Immature natural killer cell (primary cell): ENCODE measurements around the gene FAM217B. TPM values are rescaled to one million over a fixed set of nuclear protein-coding genes. Genes with fewer than 3 reads are reported as not detected.

ENCODE experiments used
- DNase-seq, 3 donors: peaks; one replicate each; pipeline ENCODE4 v3.0.0; 2022; ENCODE audit warnings: mixed read lengths in 1 of 3
- H3K27ac Mint-ChIP-seq, 6 donors: one replicate each; pipeline ENCODE4 v1.8.0; 2020; ENCODE audit warnings: mixed read lengths in 6 of 6, mild to moderate bottlenecking in 5 of 6, inconsistent platforms in 4 of 6, moderate library complexity in 3 of 6
- H3K27me3 Mint-ChIP-seq, 3 donors: one replicate each; pipeline ENCODE4 v1.8.0; 2020 to 2021; ENCODE audit warnings: low read depth in 3 of 3, mild to moderate bottlenecking in 3 of 3, mixed read lengths in 3 of 3, moderate library complexity in 3 of 3, inconsistent platforms in 1 of 3
- H3K36me3 Mint-ChIP-seq, 3 donors: one replicate each; pipeline ENCODE4 v1.8.0; 2020; ENCODE audit warnings: mixed read lengths in 3 of 3, inconsistent platforms in 2 of 3, mild to moderate bottlenecking in 2 of 3
- H3K4me1 Mint-ChIP-seq, 2 donors: one replicate each; pipeline ENCODE4 v1.8.0; 2020; ENCODE audit warnings: inconsistent platforms in 2 of 2, mild to moderate bottlenecking in 2 of 2, mixed read lengths in 2 of 2, moderate library complexity in 1 of 2
- H3K4me3 Mint-ChIP-seq, 5 donors: one replicate each; pipeline ENCODE4 v1.8.0; 2020; ENCODE audit warnings: mild to moderate bottlenecking in 5 of 5, mixed read lengths in 5 of 5, inconsistent platforms in 3 of 5, moderate library complexity in 3 of 5
- H3K9me3 Mint-ChIP-seq, 6 donors: one replicate each; pipeline ENCODE4 v1.8.0; 2020; ENCODE audit warnings: mild to moderate bottlenecking in 6 of 6, mixed read lengths in 6 of 6, inconsistent platforms in 4 of 6, moderate library complexity in 3 of 6
- polyA plus RNA-seq, 3 donors: library from polyadenylated mRNA; unstranded; fragments of 300-500 nt; fragmentation: Illumina TruSeq; gene quantifications; one replicate each; pipeline ENCODE4 v1.2.3, GENCODE V29; 2021

Gene FAM217B
- polyA plus RNA-seq, 3 donors from 2014 or later = 8.4 to 26.8 (median 25.6) TPM

GRCh38 chr20:59966428-59966827 lies 26.2 kb downstream of the FAM217B start:
- no peaks in the 10 kb centered on the region for H3K27me3 Mint-ChIP-seq
- no peak overlapping the region for H3K4me3 Mint-ChIP-seq
- H3K27ac Mint-ChIP-seq = no peak overlapping the region
- peaks cover 0 to 7% (median 5%) of the 10 kb centered on the region in 3 donors for H3K36me3 Mint-ChIP-seq
- no peaks in the 10 kb centered on the region for H3K9me3 Mint-ChIP-seq
- no peaks in the 10 kb centered on the region for H3K4me1 Mint-ChIP-seq
- DNase-seq = no peak

GRCh38 chr20:59971428-59971827 lies 31.2 kb downstream of the FAM217B start:
- H3K27ac Mint-ChIP-seq = peak overlapping the region in 1 of 6 donors; percentile 7
- no peaks in the 10 kb centered on the region for H3K9me3 Mint-ChIP-seq
- no peak overlapping the region for H3K4me3 Mint-ChIP-seq
- H3K27me3 Mint-ChIP-seq = peaks cover 0 to 3% (median 0%) of the 10 kb centered on the region in 3 donors
- DNase-seq = no peak
- no peaks in the 10 kb centered on the region for H3K4me1 Mint-ChIP-seq
- peaks cover 4 to 10% (median 5%) of the 10 kb centered on the region in 3 donors for H3K36me3 Mint-ChIP-seq

- DNase-seq = no peak
- Mint-ChIP-seq H3K27me3 (peaks cover 0 to 4% (median 3%) of the 10 kb centered on the region in 3 donors), H3K27ac (no peak overlapping the region), H3K9me3 (no peaks in the 10 kb centered on the region), H3K4me1 (no peaks in the 10 kb centered on the region), H3K36me3 (peaks cover 4 to 10% (median 5%) of the 10 kb centered on the region in 3 donors), H3K4me3 (no peak overlapping the region)
Measured at GRCh38 chr20:59972037-59972801, 32.0 kb downstream of the FAM217B start.

GRCh38 chr20:59976156-59976782 lies 36.1 kb downstream of the FAM217B start:
- Mint-ChIP-seq H3K4me1 (no peaks in the 10 kb centered on the region), H3K36me3 (peaks cover 4 to 10% (median 5%) of the 10 kb centered on the region in 3 donors), H3K27ac (no peak overlapping the region), H3K4me3 (no peak overlapping the region), H3K9me3 (no peaks in the 10 kb centered on the region), H3K27me3 (peaks cover 0 to 4% (median 3%) of the 10 kb centered on the region in 3 donors)
- no peak for DNase-seq

GRCh38 chr20:59977086-59977485 lies 36.9 kb downstream of the FAM217B start:
- Mint-ChIP-seq H3K27me3 (peaks cover 0 to 4% (median 0%) of the 10 kb centered on the region in 3 donors), H3K4me3 (no peak overlapping the region), H3K4me1 (no peaks in the 10 kb centered on the region), H3K36me3 (peaks cover 0 to 10% (median under 1%) of the 10 kb centered on the region in 3 donors), H3K9me3 (no peaks in the 10 kb centered on the region), H3K27ac (no peak overlapping the region)
- no peak for DNase-seq

- Mint-ChIP-seq H3K4me1 (peaks cover 7 to 13% of the 10 kb centered on the region in 2 donors), H3K36me3 (peaks cover 0 to 4% (median 0%) of the 10 kb centered on the region in 3 donors), H3K9me3 (no peaks in the 10 kb centered on the region), H3K27ac (no peak overlapping the region), H3K27me3 (peaks cover 0 to 2% (median 0%) of the 10 kb centered on the region in 3 donors), H3K4me3 (no peak overlapping the region)
- no peak for DNase-seq
Measured at GRCh38 chr20:59983076-59983475, 42.9 kb downstream of the FAM217B start.

GRCh38 chr20:59984541-59984940 lies 44.4 kb downstream of the FAM217B start:
- no peak overlapping the region for H3K4me3 Mint-ChIP-seq
- peaks cover 0 to 4% (median 4%) of the 10 kb centered on the region in 3 donors for H3K36me3 Mint-ChIP-seq
- peaks cover 0 to 5% (median 2%) of the 10 kb centered on the region in 3 donors for H3K27me3 Mint-ChIP-seq
- no peaks in the 10 kb centered on the region for H3K9me3 Mint-ChIP-seq
- no peak for DNase-seq
- no peak overlapping the region for H3K27ac Mint-ChIP-seq
- H3K4me1 Mint-ChIP-seq = peaks cover 7 to 19% of the 10 kb centered on the region in 2 donors

GRCh38 chr20:59985164-59985563 lies 45.0 kb downstream of the FAM217B start:
- Mint-ChIP-seq H3K27ac (peak overlapping the region in 1 of 6 donors; percentile 16), H3K4me1 (peaks cover 7 to 19% of the 10 kb centered on the region in 2 donors), H3K4me3 (no peak overlapping the region), H3K36me3 (peaks cover 4 to 10% (median 5%) of the 10 kb centered on the region in 3 donors), H3K27me3 (peaks cover 0 to 7% (median 4%) of the 10 kb centered on the region in 3 donors), H3K9me3 (no peaks in the 10 kb centered on the region)
- DNase-seq = no peak

- Mint-ChIP-seq H3K4me3 (no peak overlapping the region), H3K9me3 (no peaks in the 10 kb centered on the region), H3K27me3 (peaks cover 0 to 7% (median 4%) of the 10 kb centered on the region in 3 donors), H3K4me1 (peaks cover 7 to 19% of the 10 kb centered on the region in 2 donors), H3K27ac (no peak overlapping the region), H3K36me3 (peaks cover 4 to 10% (median 5%) of the 10 kb centered on the region in 3 donors)
- peak in 2 of 3 donors; percentile 7 to 11 for DNase-seq
Measured at GRCh38 chr20:59985864-59986263, 45.7 kb downstream of the FAM217B start.

- H3K9me3 Mint-ChIP-seq = no peaks in the 10 kb centered on the region
- peaks cover 0 to 7% (median 4%) of the 10 kb centered on the region in 3 donors for H3K27me3 Mint-ChIP-seq
- DNase-seq = no peak
- H3K4me3 Mint-ChIP-seq = no peak overlapping the region
- H3K36me3 Mint-ChIP-seq = peaks cover 4 to 10% (median 5%) of the 10 kb centered on the region in 3 donors
- H3K27ac Mint-ChIP-seq = peak overlapping the region in 2 of 6 donors; percentile 15 to 55
- H3K4me1 Mint-ChIP-seq = peaks cover 7 to 19% of the 10 kb centered on the region in 2 donors
Measured at GRCh38 chr20:59987135-59987534, 46.9 kb downstream of the FAM217B start.

GRCh38 chr20:59988141-59988540 lies 48.0 kb downstream of the FAM217B start:
- Mint-ChIP-seq H3K9me3 (no peaks in the 10 kb centered on the region), H3K36me3 (peaks cover 5 to 10% (median 8%) of the 10 kb centered on the region in 3 donors), H3K27ac (no peak overlapping the region), H3K4me1 (peaks cover 7 to 19% of the 10 kb centered on the region in 2 donors), H3K4me3 (no peak overlapping the region), H3K27me3 (peaks cover 0 to 7% (median 2%) of the 10 kb centered on the region in 3 donors)
- no peak for DNase-seq

- no peaks in the 10 kb centered on the region for H3K9me3 Mint-ChIP-seq
- H3K36me3 Mint-ChIP-seq = peaks cover 5 to 26% (median 12%) of the 10 kb centered on the region in 3 donors
- no peak overlapping the region for H3K27ac Mint-ChIP-seq
- peaks cover 7 to 10% (median 7%) of the 10 kb centered on the region in 3 donors for H3K27me3 Mint-ChIP-seq
- no peak overlapping the region for H3K4me3 Mint-ChIP-seq
- no peak for DNase-seq
- H3K4me1 Mint-ChIP-seq = peaks cover 5 to 16% of the 10 kb centered on the region in 2 donors
Measured at GRCh38 chr20:59992526-59993084, 52.4 kb downstream of the FAM217B start.

- Mint-ChIP-seq H3K9me3 (no peaks in the 10 kb centered on the region), H3K27me3 (peaks cover 3 to 10% (median 7%) of the 10 kb centered on the region in 3 donors), H3K4me1 (peaks cover 5 to 10% of the 10 kb centered on the region in 2 donors), H3K27ac (no peak overlapping the region), H3K36me3 (peaks cover 5 to 30% (median 17%) of the 10 kb centered on the region in 3 donors), H3K4me3 (peak overlapping the region in 1 of 5 donors; percentile 13)
- DNase-seq = no peak
Measured at GRCh38 chr20:59993736-59994430, 53.7 kb downstream of the FAM217B start.
